Breast epithelium (tissue), 3 donors: ENCODE results near the gene HYLS1.

Source experiments
- CTCF ChIP-seq, 3 donors: fragments of 450-650 bp; IDR thresholded peaks; one replicate each; pipeline ENCODE4 v1.5.1; 2016 to 2017; ENCODE audit warnings: antibody characterized with exemption in 3 of 3, mild to moderate bottlenecking in 3 of 3, moderate library complexity in 3 of 3
- POLR2A ChIP-seq: fragments of 450-650 bp; IDR thresholded peaks from one replicate; pipeline ENCODE4 v1.6.1; 2016; ENCODE audit warnings: antibody characterized with exemption, mild to moderate bottlenecking, moderate library complexity

GRCh38 chr11:125925247-125925740 lies 37.8 kb downstream of the HYLS1 start:
- TF ChIP-seq CTCF (IDR thresholded peaks at IDR 0.05) (no peak), POLR2A (no peak)
